Osteoblast (primary cell): ENCODE data around the gene TEX28. TPM values are rescaled to one million over a fixed set of nuclear protein-coding genes. Genes with fewer than 3 reads are reported as not detected.
"Not testable (repeated sequence)": the region's sequence is repeated elsewhere in the genome, so short reads cannot be mapped to it uniquely, and the experiment has no call there.

ENCODE experiments used
- DNase-seq: peaks from one replicate; pipeline ENCODE4 v3.0.0; 2011; ENCODE audit warnings: low spot score, mixed read lengths; ENCODE audit not compliant: insufficient read length; ENCODE audit errors: missing footprints
- H2AFZ ChIP-seq: 2 replicates; pipeline ENCODE4 v1.6.0; 2011; ENCODE audit warnings: mild to moderate bottlenecking, low read length
- H3K27ac ChIP-seq: 2 replicates; pipeline ENCODE4 v1.5.1; 2011; ENCODE audit warnings: mild to moderate bottlenecking, low read depth, low read length, moderate library complexity
- H3K27me3 ChIP-seq: 2 replicates; pipeline ENCODE4 v1.6.0; 2012; ENCODE audit warnings: mild to moderate bottlenecking, control low read depth, inconsistent platforms, low read length, moderate library complexity; ENCODE audit not compliant: insufficient read depth
- H3K36me3 ChIP-seq: 2 replicates; pipeline ENCODE4 v1.5.1; 2011; ENCODE audit warnings: mild to moderate bottlenecking, low read length, control low read depth, moderate library complexity; ENCODE audit not compliant: insufficient read depth
- H3K4me1 ChIP-seq: 2 replicates; pipeline ENCODE4 v1.5.1; 2011; ENCODE audit warnings: mild to moderate bottlenecking, low read length, control low read depth, moderate library complexity; ENCODE audit not compliant: insufficient read depth
- H3K4me2 ChIP-seq: 2 replicates; pipeline ENCODE4 v1.6.0; 2011; ENCODE audit warnings: mild to moderate bottlenecking, low read length; ENCODE audit not compliant: insufficient read depth
- H3K4me3 ChIP-seq: fragments of 200-600 bp; sonication (generic); 3 replicates; pipeline ENCODE4 v1.5.1; 2012; ENCODE audit warnings: mild to moderate bottlenecking, low read length, inconsistent platforms; ENCODE audit not compliant: insufficient read depth
- H3K79me2 ChIP-seq: 2 replicates; pipeline ENCODE4 v1.6.0; 2012; ENCODE audit warnings: mild to moderate bottlenecking, low read length, control low read depth, inconsistent platforms; ENCODE audit not compliant: insufficient read depth
- H3K9me3 ChIP-seq: 2 replicates; pipeline ENCODE4 v1.5.1; 2011; ENCODE audit warnings: low read depth, low read length, control low read depth
- H4K20me1 ChIP-seq: 2 replicates; pipeline ENCODE4 v1.6.0; 2012; ENCODE audit warnings: mild to moderate bottlenecking, low read length, control low read depth; ENCODE audit not compliant: insufficient read depth
- total RNA-seq: library from RNA; depleted of rRNA; stranded (reverse); fragments of >200 nt; gene quantifications from 2 replicates; pipeline ENCODE4 v1.2.3, GENCODE V29; 2012

TEX28 gene
- total RNA-seq, 1 donor, result not detected

GRCh38 chrX:154231443-154231842 is 63.5 kb downstream of the TEX28 start:
- H4K20me1 ChIP-seq, H3K36me3 ChIP-seq, H3K9me3 ChIP-seq, H3K79me2 ChIP-seq, H3K27me3 ChIP-seq, H3K4me1 ChIP-seq, H3K4me2 ChIP-seq, H3K27ac ChIP-seq, DNase-seq, H3K4me3 ChIP-seq, H2AFZ ChIP-seq: not testable (repeated sequence)

GRCh38 chrX:154226706-154227105 is 68.2 kb downstream of the TEX28 start:
- H3K27ac ChIP-seq, H3K79me2 ChIP-seq, H4K20me1 ChIP-seq, H2AFZ ChIP-seq, DNase-seq, H3K27me3 ChIP-seq, H3K9me3 ChIP-seq, H3K4me3 ChIP-seq, H3K36me3 ChIP-seq, H3K4me2 ChIP-seq, H3K4me1 ChIP-seq: not testable (repeated sequence)

- not testable (repeated sequence) for H3K79me2 ChIP-seq, H3K27me3 ChIP-seq, DNase-seq, H3K9me3 ChIP-seq, H3K4me3 ChIP-seq, H4K20me1 ChIP-seq, H3K4me1 ChIP-seq, H3K36me3 ChIP-seq, H2AFZ ChIP-seq, H3K4me2 ChIP-seq, H3K27ac ChIP-seq
Observed at GRCh38 chrX:154225292-154225691, 69.6 kb downstream of the TEX28 start.

Other genes with a start within 250 kb of the TEX28 start
- gene MECP2, start 197.4 kb downstream of the TEX28 start, total RNA-seq, result 31.1 and 33.3 TPM in 2 replicates
- gene OPN1LW, start 150.9 kb downstream of the TEX28 start, total RNA-seq, result not detected in 2 replicates
- not detected in 2 replicates for gene OPN1MW, start 112.5 kb downstream of the TEX28 start, total RNA-seq
- not detected in 2 replicates for gene OPN1MW2, start 75.4 kb downstream of the TEX28 start, total RNA-seq
- gene OPN1MW3, start 37.5 kb downstream of the TEX28 start, total RNA-seq, result not detected in 2 replicates
- not detected in 2 replicates for gene TKTL1, start 671 bp upstream of the TEX28 start, total RNA-seq
- gene FLNA, start 79.5 kb upstream of the TEX28 start, total RNA-seq, result 2,632 and 3,431 TPM in 2 replicates
- 28.0 and 29.7 TPM in 2 replicates for gene EMD, start 84.2 kb upstream of the TEX28 start, total RNA-seq
- gene RPL10, start 103.3 kb upstream of the TEX28 start, total RNA-seq, result 1,832 and 2,517 TPM in 2 replicates
- gene DNASE1L1, start 114.1 kb upstream of the TEX28 start, total RNA-seq, result 58.9 and 74.6 TPM in 2 replicates
- 15.6 and 19.2 TPM in 2 replicates for gene TAFAZZIN, start 116.4 kb upstream of the TEX28 start, total RNA-seq
- 59.2 and 61.9 TPM in 2 replicates for gene ATP6AP1, start 133.6 kb upstream of the TEX28 start, total RNA-seq
- 67.5 and 74.6 TPM in 2 replicates for gene GDI1, start 142.0 kb upstream of the TEX28 start, total RNA-seq
- gene FAM50A, start 149.0 kb upstream of the TEX28 start, total RNA-seq, result 46.0 and 48.1 TPM in 2 replicates
- 15.9 and 18.8 TPM in 2 replicates for gene PLXNA3, start 163.2 kb upstream of the TEX28 start, total RNA-seq
- 16.5 and 21.7 TPM in 2 replicates for gene LAGE3, start 184.2 kb upstream of the TEX28 start, total RNA-seq
- 30.4 and 31.5 TPM in 2 replicates for gene UBL4A, start 191.5 kb upstream of the TEX28 start, total RNA-seq
- 34.5 and 36.2 TPM in 2 replicates for gene SLC10A3, start 195.5 kb upstream of the TEX28 start, total RNA-seq
- gene FAM3A, start 221.1 kb upstream of the TEX28 start, total RNA-seq, result 20.6 and 21.4 TPM in 2 replicates